ENCODE data around the gene RAD51B. TPM values are rescaled to one million over a fixed set of nuclear protein-coding genes. Genes with fewer than 3 reads are reported as not detected.

Gene RAD51B
- total and polyA plus RNA-seq, 9 of the 15 experiments (the other 6 are each of a cell fraction or from before 2014, with no cell fraction given), result 8.5 to 17.3 (median 11.3) TPM

DNA sequence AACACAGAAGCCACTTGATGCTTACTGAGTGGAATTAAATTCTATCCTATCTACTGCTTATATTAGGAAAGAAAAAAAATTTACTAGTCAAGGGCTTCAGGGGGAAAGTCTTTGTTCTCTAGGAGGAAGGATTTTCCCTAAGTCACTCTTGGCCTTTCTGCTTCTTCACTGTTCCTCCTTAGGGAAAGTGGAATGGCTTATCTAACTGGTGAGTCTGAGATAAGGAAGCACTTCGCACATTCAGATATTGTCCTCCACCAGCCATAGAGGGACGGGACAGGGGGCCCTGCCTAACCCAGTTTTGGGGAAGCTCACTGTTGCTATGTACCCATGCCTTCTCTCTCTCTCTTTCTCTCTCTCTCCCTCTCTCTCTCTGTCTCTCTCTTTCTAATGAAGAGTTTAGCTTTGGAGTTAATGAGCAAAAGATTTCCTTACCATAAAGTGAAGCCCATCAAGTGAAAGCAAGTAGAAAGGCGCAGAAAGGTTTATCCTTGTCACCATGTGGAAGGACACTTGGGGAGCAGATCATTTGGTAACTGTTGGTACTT lies 522.7 kb downstream of the RAD51B start (continued):
- TF ChIP-seq, protein P1, sequence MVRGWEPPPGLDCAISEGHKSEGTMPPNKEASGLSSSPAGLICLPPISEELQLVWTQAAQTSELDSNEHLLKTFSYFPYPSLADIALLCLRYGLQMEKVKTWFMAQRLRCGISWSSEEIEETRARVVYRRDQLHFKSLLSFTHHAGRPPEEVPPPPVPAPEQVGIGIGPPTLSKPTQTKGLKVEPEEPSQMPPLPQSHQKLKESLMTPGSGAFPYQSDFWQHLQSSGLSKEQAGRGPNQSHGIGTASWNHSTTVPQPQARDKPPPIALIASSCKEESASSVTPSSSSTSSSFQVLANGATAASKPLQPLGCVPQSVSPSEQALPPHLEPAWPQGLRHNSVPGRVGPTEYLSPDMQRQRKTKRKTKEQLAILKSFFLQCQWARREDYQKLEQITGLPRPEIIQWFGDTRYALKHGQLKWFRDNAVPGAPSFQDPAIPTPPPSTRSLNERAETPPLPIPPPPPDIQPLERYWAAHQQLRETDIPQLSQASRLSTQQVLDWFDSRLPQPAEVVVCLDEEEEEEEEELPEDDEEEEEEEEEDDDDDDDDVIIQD (CRISPR knock-in tag; IDR thresholded peaks at IDR 0.05), result no peak

DNA sequence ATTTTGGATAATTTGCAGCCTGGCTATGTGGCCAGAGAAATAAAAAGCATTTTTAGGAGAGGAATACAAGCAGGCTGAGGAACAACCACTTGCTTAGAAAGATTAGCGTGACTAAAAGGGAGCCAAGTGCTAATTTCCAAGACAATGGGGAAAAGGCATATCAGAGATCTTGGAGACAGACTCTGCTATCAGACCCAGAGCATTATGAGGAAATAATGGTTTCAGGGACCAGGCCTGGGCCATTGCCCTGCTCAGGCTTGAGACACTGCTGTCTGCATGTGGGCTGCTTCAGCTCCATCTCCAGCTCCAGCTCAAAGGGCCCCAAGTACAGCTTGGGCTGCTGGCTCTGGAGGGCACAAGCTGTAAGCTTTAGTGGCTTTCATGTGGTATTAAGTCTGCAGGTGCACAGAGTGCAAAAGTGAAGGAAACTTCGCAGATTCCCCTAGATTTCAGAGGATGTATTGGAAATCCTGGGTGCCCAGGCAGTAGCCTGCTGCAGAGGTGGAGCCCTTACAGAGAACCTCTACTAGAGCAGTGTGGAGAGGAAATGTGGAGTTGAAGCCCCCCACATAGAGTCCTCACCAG lies 524.0 kb downstream of the RAD51B start:
- no peaks in the 10 kb centered on the region for H4K20me1 ChIP-seq (replicated peaks; ENCODE audit: control insufficient read depth, insufficient read depth, low read length)
- ATAC-seq (no peak), FAIRE-seq (no peak), DNase-seq (ENCODE audit: extremely low read depth in 1 of 4, low spot score in 3 of 4) (no peak)
- CTCF ChIA-PET (ENCODE audit: low intra/inter-chr PET ratio), result no interaction called here
- no peak overlapping the region for H3K4me3 ChIP-seq
- H3K9me3 ChIP-seq (replicated peaks; ENCODE audit: control insufficient read depth, insufficient read depth, low read depth, low read length), result no peaks in the 10 kb centered on the region
- BruUV-seq (replicated peaks), result no TSS peak
- no peak overlapping the region for H2AFZ ChIP-seq (ENCODE audit: low read depth, low read length)
- in situ Hi-C loops (cut with MboI) (no loop called here), intact Hi-C loops (cut with micrococcal nuclease) (no loop called here)
- no peaks in the 10 kb centered on the region for H3K9me1 ChIP-seq (ENCODE audit: control insufficient read depth, insufficient read depth, low read length)
- no peak overlapping the region for H3K9ac ChIP-seq (ENCODE audit: insufficient read depth in 1 of 2, low read depth in 2 of 2, low read length in 2 of 2)
- no peak overlapping the region for H3K27ac ChIP-seq (ENCODE audit: extremely low read depth, low read depth, low read length)
- POLR2A ChIA-PET, result no interaction called here
- H3K36me3 ChIP-seq (ENCODE audit: control insufficient read depth, insufficient read depth, low read length), result no peaks in the 10 kb centered on the region
- H3K27me3 ChIP-seq (ENCODE audit: control insufficient read depth in 2 of 2, insufficient read depth in 2 of 2, low read length in 2 of 2), result no peaks in the 10 kb centered on the region
- WGBS (ENCODE audit: insufficient coverage, low coverage, missing lambda C conversion rate), result 53% methylated on average over 2 of the region's 2 CpGs
- no peaks in the 10 kb centered on the region for H3K79me2 ChIP-seq (ENCODE audit: control insufficient read depth, insufficient read depth, low read length)
- no peak overlapping the region for H3K4me2 ChIP-seq (ENCODE audit: insufficient read depth, low read length)
- H3K4me1 ChIP-seq (replicated peaks in 1 of 2; ENCODE audit: control insufficient read depth in 2 of 2, insufficient read depth in 2 of 2, low read length in 2 of 2), result peaks cover 0 to 6% of the 10 kb centered on the region in 2 experiments; a peak in 3 of 5 replicates
- TF ChIP-seq KDM2B (CRISPR knock-in tag; IDR thresholded peaks at IDR 0.05) (no peak), TEAD4 (IDR thresholded peaks at IDR 0.05; ENCODE audit: low read length) (no peak), TEAD4 (CRISPR knock-in tag; IDR thresholded peaks at IDR 0.05; ENCODE audit: borderline replicate concordance) (no peak), CTCFL (IDR thresholded peaks at IDR 0.05; ENCODE audit: borderline replicate concordance, insufficient read depth, low read depth, low read length, poor library complexity, severe bottlenecking) (no peak), KDM1A (IDR thresholded peaks at IDR 0.05) (no peak), ZNF696 (CRISPR knock-in tag; conservative IDR thresholded peaks at IDR 0.05) (no peak), MTA3 (IDR thresholded peaks at IDR 0.05; ENCODE audit: borderline replicate concordance) (no peak), SMARCE1 (IDR thresholded peaks at IDR 0.05) (no peak), ARID2 (IDR thresholded peaks at IDR 0.05) (no peak), RFX5 (IDR thresholded peaks at IDR 0.05; ENCODE audit: low read depth, low read length) (no peak), BMI1 (IDR thresholded peaks at IDR 0.05; ENCODE audit: low read length) (no peak), ZKSCAN8 (CRISPR knock-in tag; IDR thresholded peaks at IDR 0.05) (no peak)
- TF ChIP-seq, protein P2, sequence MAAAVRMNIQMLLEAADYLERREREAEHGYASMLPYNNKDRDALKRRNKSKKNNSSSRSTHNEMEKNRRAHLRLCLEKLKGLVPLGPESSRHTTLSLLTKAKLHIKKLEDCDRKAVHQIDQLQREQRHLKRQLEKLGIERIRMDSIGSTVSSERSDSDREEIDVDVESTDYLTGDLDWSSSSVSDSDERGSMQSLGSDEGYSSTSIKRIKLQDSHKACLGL (CRISPR knock-in tag; IDR thresholded peaks at IDR 0.05; ENCODE audit: borderline replicate concordance, poor library complexity, severe bottlenecking), result no peak
- TF ChIP-seq, protein P3, sequence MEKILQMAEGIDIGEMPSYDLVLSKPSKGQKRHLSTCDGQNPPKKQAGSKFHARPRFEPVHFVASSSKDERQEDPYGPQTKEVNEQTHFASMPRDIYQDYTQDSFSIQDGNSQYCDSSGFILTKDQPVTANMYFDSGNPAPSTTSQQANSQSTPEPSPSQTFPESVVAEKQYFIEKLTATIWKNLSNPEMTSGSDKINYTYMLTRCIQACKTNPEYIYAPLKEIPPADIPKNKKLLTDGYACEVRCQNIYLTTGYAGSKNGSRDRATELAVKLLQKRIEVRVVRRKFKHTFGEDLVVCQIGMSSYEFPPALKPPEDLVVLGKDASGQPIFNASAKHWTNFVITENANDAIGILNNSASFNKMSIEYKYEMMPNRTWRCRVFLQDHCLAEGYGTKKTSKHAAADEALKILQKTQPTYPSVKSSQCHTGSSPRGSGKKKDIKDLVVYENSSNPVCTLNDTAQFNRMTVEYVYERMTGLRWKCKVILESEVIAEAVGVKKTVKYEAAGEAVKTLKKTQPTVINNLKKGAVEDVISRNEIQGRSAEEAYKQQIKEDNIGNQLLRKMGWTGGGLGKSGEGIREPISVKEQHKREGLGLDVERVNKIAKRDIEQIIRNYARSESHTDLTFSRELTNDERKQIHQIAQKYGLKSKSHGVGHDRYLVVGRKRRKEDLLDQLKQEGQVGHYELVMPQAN (IDR thresholded peaks at IDR 0.05; ENCODE audit: borderline replicate concordance), result no peak

Data from K562 (cell line).